Neural progenitor cell (in vitro differentiated cells): Measurements from ENCODE around the gene DLG4.

ENCODE experiments used
- CTCF ChIP-seq: fragments of 200-600 bp; sonication (generic); IDR thresholded peaks from 2 replicates; pipeline ENCODE4 v1.5.1; 2017; ENCODE audit warnings: antibody characterized with exemption, mild to moderate bottlenecking
- EZH2 ChIP-seq: fragments of 200-600 bp; sonication (generic); IDR thresholded peaks from 2 replicates; pipeline ENCODE4 v1.6.1; 2017; ENCODE audit warnings: antibody characterized with exemption, mild to moderate bottlenecking, moderate library complexity

- no peak for TF ChIP-seq CTCF
- no peak for TF ChIP-seq EZH2
Measured at GRCh38 chr17:7218166-7218565, 1.5 kb downstream of the DLG4 start.
